B cell (primary cell): ENCODE measurements around the gene TEX28. TPM values are rescaled to one million over a fixed set of nuclear protein-coding genes. Genes with fewer than 3 reads are reported as not detected.
A peak's percentile ranks its signal among the peaks of the same experiment; 100 is the strongest.

Source experiments
- ATAC-seq: fragments of 200-7000 bp; cut with Tn5 transposase; one replicate; pipeline ENCODE4 v1.10.0; 2021; ENCODE audit warnings: low read depth, mild to moderate bottlenecking, moderate number of reproducible peaks, moderate library complexity
- CTCF ChIA-PET: fragments of 350-600 bp; sonication (Branson Sonifier 250); formaldehyde crosslinking; loops from one replicate; lab custom pipeline; 2021; ENCODE audit warnings: antibody characterized with exemption, inconsistent platforms; lab: Charles Lee
- POLR2A ChIA-PET: fragments of 350-600 bp; sonication (Branson Sonifier 250); formaldehyde crosslinking; loops from one replicate; lab custom pipeline; 2021; ENCODE audit warnings: antibody characterized with exemption; lab: Charles Lee
- DNase-seq: peaks from one replicate; pipeline ENCODE4 v3.0.0; 2013
- H2AFZ ChIP-seq: 2 replicates; pipeline ENCODE4 v1.6.1; 2012; ENCODE audit warnings: mild to moderate bottlenecking, low read depth, low read length; ENCODE audit not compliant: insufficient read depth, poor library complexity, severe bottlenecking
- H3K27ac ChIP-seq, 2 donors: 1 replicate in 1 of 2; 2 replicates in 1 of 2; pipeline ENCODE4 v1.5.1; 2012 to 2013; ENCODE audit warnings: low read length in 2 of 2, mild to moderate bottlenecking in 2 of 2, moderate library complexity in 1 of 2
- H3K27me3 ChIP-seq, 4 experiments: fragments of 200-600 bp in 1 of 4; sonication (generic) in 1 of 4; replicated peaks in 1 of 4; 1 replicate in 2 of 4; 2 replicates in 2 of 4; pipeline versions ENCODE4 v1.6.1 to v1.7.0; 2013 to 2016; ENCODE audit warnings: low read length in 3 of 4, mild to moderate bottlenecking in 2 of 4, mixed read lengths in 1 of 4, moderate library complexity in 1 of 4; ENCODE audit not compliant: insufficient read depth in 4 of 4, control insufficient read depth in 3 of 4; ENCODE audit errors: control extremely low read depth in 1 of 4
- H3K36me3 ChIP-seq, 2 experiments: replicated peaks in 1 of 2; 1 replicate in 1 of 2; 2 replicates in 1 of 2; pipeline versions ENCODE4 v1.6.1 to v1.7.1; 2013; ENCODE audit warnings: low read length in 1 of 2; ENCODE audit not compliant: insufficient read depth in 2 of 2, control insufficient read depth in 1 of 2; ENCODE audit errors: control extremely low read depth in 1 of 2, extremely low read depth in 1 of 2
- H3K4me1 ChIP-seq, 2 donors: fragments of 200-600 bp in 1 of 2; sonication (generic) in 1 of 2; 1 replicate in 1 of 2; 2 replicates in 1 of 2; pipeline versions ENCODE4 v1.5.1 to v1.6.1; 2013 to 2017; ENCODE audit warnings: low read length in 2 of 2; ENCODE audit not compliant: control insufficient read depth in 2 of 2, insufficient read depth in 2 of 2
- H3K4me2 ChIP-seq: replicated peaks from 2 replicates; pipeline ENCODE3; 2012; ENCODE audit warnings: mild to moderate bottlenecking, low read depth, low read length; ENCODE audit not compliant: poor library complexity, severe bottlenecking
- H3K4me3 ChIP-seq, 5 experiments: fragments of 200-600 bp in 1 of 5; sonication (generic) in 1 of 5; 1 replicate in 3 of 5; 2 replicates in 2 of 5; pipeline versions ENCODE4 v1.5.1 to v1.7.0; 2011 to 2016; ENCODE audit warnings: low read length in 4 of 5, mild to moderate bottlenecking in 4 of 5, low read depth in 2 of 5, control low read depth in 1 of 5, moderate library complexity in 1 of 5; ENCODE audit not compliant: insufficient read depth in 1 of 5; ENCODE audit errors: control extremely low read depth in 1 of 5, extremely low read depth in 1 of 5
- H3K79me2 ChIP-seq: fragments of 200-600 bp; sonication (generic); one replicate; pipeline ENCODE4 v1.6.0; 2016; ENCODE audit warnings: low read length; ENCODE audit not compliant: control insufficient read depth, insufficient read depth
- H3K9ac ChIP-seq: fragments of 200-600 bp; sonication (generic); 2 replicates; pipeline ENCODE4 v1.6.1; 2017; ENCODE audit warnings: mild to moderate bottlenecking, low read length, moderate library complexity
- H3K9me3 ChIP-seq, 3 donors: one replicate each; pipeline versions ENCODE4 v1.6.1 to v1.7.1; 2013; ENCODE audit warnings: low read length in 2 of 3; ENCODE audit not compliant: control insufficient read depth in 2 of 3, insufficient read depth in 1 of 3; ENCODE audit errors: control extremely low read depth in 1 of 3
- H4K20me1 ChIP-seq: 2 replicates; pipeline ENCODE4 v1.6.0; 2012; ENCODE audit warnings: mild to moderate bottlenecking, low read length; ENCODE audit not compliant: insufficient read depth, control insufficient read depth, poor library complexity, severe bottlenecking
- H3K27ac Mint-ChIP-seq: one replicate; pipeline ENCODE4 v1.8.0; 2021; ENCODE audit warnings: mixed read lengths
- H3K27me3 Mint-ChIP-seq: one replicate; pipeline ENCODE4 v1.8.0; 2021; ENCODE audit warnings: mixed read lengths
- H3K4me1 Mint-ChIP-seq: one replicate; pipeline ENCODE4 v1.8.0; 2021; ENCODE audit warnings: mixed read lengths
- H3K4me3 Mint-ChIP-seq: one replicate; pipeline ENCODE4 v1.8.0; 2021; ENCODE audit warnings: mixed read lengths
- H3K9me3 Mint-ChIP-seq: one replicate; pipeline ENCODE4 v1.8.0; 2022; ENCODE audit warnings: mixed read lengths; ENCODE audit not compliant: insufficient read depth
- EZH2 ChIP-seq: IDR thresholded peaks from 2 replicates; pipeline ENCODE4 v1.6.1; 2012; ENCODE audit warnings: borderline replicate concordance, low read depth, mild to moderate bottlenecking, moderate library complexity, low read length; ENCODE audit not compliant: insufficient read depth, poor library complexity, severe bottlenecking
- WGBS: methylation state at CpG from one replicate; pipeline ENCODE4 v1.1.5; 2013; ENCODE audit warnings: missing lambda C conversion rate; ENCODE audit not compliant: insufficient coverage; 5-methylcytosine and 5-hydroxymethylcytosine counted together
- intact Hi-C: fragments of 100-400 bp; cut with micrococcal nuclease; formaldehyde crosslinking; loops from one replicate; pipeline ENCODE4 v1.10.0; 2022
- polyA plus RNA-seq: library from polyadenylated mRNA; depleted of rRNA; stranded (reverse); fragments of >200 nt; gene quantifications from 2 replicates; pipeline ENCODE4 v1.2.3, GENCODE V29; 2012
- total RNA-seq, 2 donors: library from RNA; stranded (reverse); fragments of 120-200 nt in 1 of 2; gene quantifications; 1 replicate in 1 of 2; 2 replicates in 1 of 2; pipeline versions ENCODE4 v1.2.3 to v1.2.4, GENCODE V29; 2013 to 2022
- TF ChIP-seq, protein P1 (sequence below): fragments of 200-600 bp; IDR thresholded peaks from one replicate; pipeline ENCODE4 v1.8.0; 2022; ENCODE audit warnings: antibody characterized with exemption, mild to moderate bottlenecking

The TEX28 gene
- total and polyA plus RNA-seq, 2 donors (not counting 1 experiment from before 2014, with no cell fraction given) = not detected

DNA sequence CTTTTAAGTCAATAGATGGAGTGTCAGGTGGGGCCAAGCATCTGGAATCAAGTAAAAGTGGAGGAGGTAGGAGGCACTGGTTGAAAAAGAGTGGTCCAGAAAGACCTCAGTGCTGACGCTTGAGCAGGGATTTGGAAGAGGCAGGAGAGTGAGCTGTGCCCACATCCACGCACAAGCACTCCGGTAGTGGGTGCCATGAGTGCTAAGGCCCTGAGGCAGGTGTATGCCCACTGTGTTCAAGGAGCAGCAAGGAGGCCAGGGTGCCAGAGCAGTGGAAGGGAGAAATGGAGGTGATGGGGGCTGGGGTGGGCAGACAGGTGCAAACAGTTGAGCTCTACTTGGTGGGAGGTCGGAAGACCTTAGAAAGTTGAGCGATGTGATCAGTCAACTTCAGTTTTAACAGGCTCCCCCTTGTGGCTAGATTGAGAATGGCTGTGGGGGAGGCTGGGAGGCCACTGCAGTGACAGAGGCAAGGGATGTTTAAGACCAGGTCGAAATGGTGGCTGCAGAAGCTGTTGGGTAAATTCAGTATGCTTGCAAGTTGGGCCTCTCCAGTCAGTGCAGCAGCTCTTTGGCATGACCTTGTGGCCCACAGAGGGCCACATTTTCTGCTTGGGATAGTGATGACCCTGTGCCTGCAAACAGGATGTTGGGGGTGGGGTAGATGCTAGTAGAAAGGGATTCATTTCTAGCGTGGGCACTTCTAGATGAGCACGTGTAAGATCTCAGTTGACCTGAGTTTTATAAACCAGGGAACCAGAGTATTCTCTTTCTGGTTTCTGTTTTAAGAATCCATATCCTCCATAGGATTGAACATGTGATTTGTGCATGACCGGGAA is 13.4 kb upstream of the TEX28 start:
- Histone ChIP-seq H3K36me3 (no peaks in the 10 kb centered on the region), H3K27ac (no peak overlapping the region), H3K4me2 (peak overlapping the region; percentile 27), H4K20me1 (no peaks in the 10 kb centered on the region), H3K9ac (no peak overlapping the region), H2AFZ (no peak overlapping the region), H3K79me2 (no peaks in the 10 kb centered on the region), H3K27me3 (no peaks in the 10 kb centered on the region), H3K4me3 (no peak overlapping the region), H3K4me1 (peaks cover 34 to 43% of the 10 kb centered on the region in 2 donors), H3K9me3 (peaks cover 0 to 5% (median 0%) of the 10 kb centered on the region in 3 donors)
- POLR2A ChIA-PET = interaction anchor here (0.6 to 1.2 kb wide), 4 partner anchors 10 to 223 kb away, joined by 3 to 4 read pairs (median 3); no protein-coding TSS in a partner anchor
- 74% methylated on average over 5 of the region's 9 CpGs for WGBS
- no peak for TF ChIP-seq EZH2
- TF ChIP-seq, protein P1, sequence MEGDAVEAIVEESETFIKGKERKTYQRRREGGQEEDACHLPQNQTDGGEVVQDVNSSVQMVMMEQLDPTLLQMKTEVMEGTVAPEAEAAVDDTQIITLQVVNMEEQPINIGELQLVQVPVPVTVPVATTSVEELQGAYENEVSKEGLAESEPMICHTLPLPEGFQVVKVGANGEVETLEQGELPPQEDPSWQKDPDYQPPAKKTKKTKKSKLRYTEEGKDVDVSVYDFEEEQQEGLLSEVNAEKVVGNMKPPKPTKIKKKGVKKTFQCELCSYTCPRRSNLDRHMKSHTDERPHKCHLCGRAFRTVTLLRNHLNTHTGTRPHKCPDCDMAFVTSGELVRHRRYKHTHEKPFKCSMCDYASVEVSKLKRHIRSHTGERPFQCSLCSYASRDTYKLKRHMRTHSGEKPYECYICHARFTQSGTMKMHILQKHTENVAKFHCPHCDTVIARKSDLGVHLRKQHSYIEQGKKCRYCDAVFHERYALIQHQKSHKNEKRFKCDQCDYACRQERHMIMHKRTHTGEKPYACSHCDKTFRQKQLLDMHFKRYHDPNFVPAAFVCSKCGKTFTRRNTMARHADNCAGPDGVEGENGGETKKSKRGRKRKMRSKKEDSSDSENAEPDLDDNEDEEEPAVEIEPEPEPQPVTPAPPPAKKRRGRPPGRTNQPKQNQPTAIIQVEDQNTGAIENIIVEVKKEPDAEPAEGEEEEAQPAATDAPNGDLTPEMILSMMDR = peak; percentile 67
- H3K27me3 Mint-ChIP-seq = no peaks in the 10 kb centered on the region
- peak overlapping the region; percentile 63 for H3K27ac Mint-ChIP-seq
- peak; percentile 84 for DNase-seq
- peak overlapping the region; percentile 39 for H3K4me3 Mint-ChIP-seq
- peaks cover 42% of the 10 kb centered on the region for H3K4me1 Mint-ChIP-seq
- intact Hi-C loops = no loop called here
- H3K9me3 Mint-ChIP-seq = no peaks in the 10 kb centered on the region
- ATAC-seq = peak; percentile 78
- CTCF ChIA-PET = interaction anchor here (0.7 to 6.1 kb wide), 11 partner anchors 10 to 743 kb away, joined by 3 to 63 read pairs (median 5); partner anchors contain the start of gene TEX28

DNA sequence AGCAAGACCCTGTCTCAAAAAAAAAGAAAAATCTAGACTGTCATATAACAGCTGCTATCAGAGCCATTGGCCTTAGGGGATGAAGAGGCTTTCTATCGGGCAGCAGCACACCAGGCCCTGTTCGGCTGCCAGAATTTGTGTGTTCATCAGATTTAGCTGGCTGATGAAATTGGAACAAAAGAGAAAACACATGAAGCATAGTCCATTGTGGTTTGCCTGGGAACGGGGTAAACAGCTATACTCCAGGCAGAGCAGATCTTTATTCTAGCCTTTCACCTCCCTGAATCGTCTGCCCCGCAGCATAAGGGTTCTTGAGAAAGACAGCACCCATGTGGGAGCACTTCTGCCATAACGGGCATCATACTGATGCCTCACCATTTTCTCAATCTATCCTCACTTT is 12.3 kb upstream of the TEX28 start:
- 93% methylated on average over 2 of the region's 6 CpGs for WGBS
- Histone ChIP-seq H3K79me2 (no peaks in the 10 kb centered on the region), H3K9me3 (peaks cover 0 to 5% (median 0%) of the 10 kb centered on the region in 3 donors), H3K9ac (no peak overlapping the region), H3K27me3 (no peaks in the 10 kb centered on the region), H3K27ac (no peak overlapping the region), H2AFZ (no peak overlapping the region), H4K20me1 (no peaks in the 10 kb centered on the region), H3K4me3 (no peak overlapping the region), H3K4me2 (no peak overlapping the region), H3K36me3 (no peaks in the 10 kb centered on the region), H3K4me1 (peaks cover 34 to 43% of the 10 kb centered on the region in 2 donors)
- ATAC-seq (no peak), DNase-seq (no peak)
- intact Hi-C loops = no loop called here
- TF ChIP-seq EZH2 = no peak
- TF ChIP-seq, protein P1 = no peak
- ChIA-PET POLR2A (no interaction called here), CTCF (interaction anchor here (1.5 to 6.1 kb wide), 3 partner anchors 8 to 171 kb away, joined by 6 to 63 read pairs (median 16); partner anchors contain the start of gene TEX28)
- Mint-ChIP-seq H3K27ac (no peak overlapping the region), H3K4me3 (no peak overlapping the region), H3K27me3 (no peaks in the 10 kb centered on the region), H3K4me1 (peaks cover 42% of the 10 kb centered on the region), H3K9me3 (no peaks in the 10 kb centered on the region)
